IMR-90 (cell line): Measurements from ENCODE around the gene ORM1. TPM values are rescaled to one million over a fixed set of nuclear protein-coding genes. Genes with fewer than 3 reads are reported as not detected.

Experiments
- ATAC-seq: fragments of 200-7000 bp; cut with Tn5 transposase; 2 replicates; pipeline ENCODE4 v1.9.1; 2020; ENCODE audit warnings: low read depth, mild to moderate bottlenecking, moderate library complexity
- BruUV-seq: library from RNA; stranded (reverse); fragments of 400-500 nt; replicated peaks from 2 replicates; lab custom pipeline; 2021; lab: Mats Ljungman, UMichigan
- CTCF ChIA-PET: fragments of 300-600 bp; formaldehyde crosslinking; extraction: SDS; loops from one replicate; lab custom pipeline; 2021; ENCODE audit warnings: antibody characterized with exemption; lab: Yijun Ruan, JAX
- POLR2A ChIA-PET: fragments of 300-600 bp; sonication (Branson Sonifier 250); formaldehyde crosslinking; loops from one replicate; lab custom pipeline; 2022; ENCODE audit warnings: antibody characterized with exemption; ENCODE audit not compliant: unreplicated experiment; lab: Charles Lee
- DNase-seq: peaks from one replicate; pipeline ENCODE4 v3.0.0; 2013
- H2AFZ ChIP-seq: replicated peaks from 2 replicates; pipeline ENCODE3; 2013; ENCODE audit warnings: low read length, mild to moderate bottlenecking; ENCODE audit not compliant: poor library complexity
- H2AK5ac ChIP-seq: 2 replicates; pipeline ENCODE4 v1.6.1; 2013; ENCODE audit warnings: low read depth, low read length, inconsistent platforms
- H2AK9ac ChIP-seq: replicated peaks from 2 replicates; pipeline ENCODE3; 2013; ENCODE audit warnings: mild to moderate bottlenecking, low read depth, low read length, moderate library complexity; ENCODE audit not compliant: poor library complexity
- H2BK120ac ChIP-seq: 2 replicates; pipeline ENCODE4 v1.6.1; 2013; ENCODE audit warnings: low read depth, low read length, inconsistent platforms
- H2BK15ac ChIP-seq: 3 replicates; pipeline ENCODE4 v1.6.1; 2013; ENCODE audit warnings: low read depth, low read length, inconsistent platforms
- H2BK20ac ChIP-seq: 2 replicates; pipeline ENCODE4 v1.6.1; 2013; ENCODE audit warnings: low read depth, mild to moderate bottlenecking, inconsistent platforms, low read length, moderate library complexity
- H2BK5ac ChIP-seq: 2 replicates; pipeline ENCODE4 v1.6.1; 2013; ENCODE audit warnings: mild to moderate bottlenecking, low read depth, low read length, inconsistent platforms; ENCODE audit not compliant: poor library complexity, severe bottlenecking
- H3K14ac ChIP-seq: replicated peaks from 2 replicates; pipeline ENCODE4 v1.6.1; 2013; ENCODE audit warnings: low read depth, low read length, inconsistent platforms
- H3K18ac ChIP-seq: 2 replicates; pipeline ENCODE4 v1.6.1; 2013; ENCODE audit warnings: low read depth, low read length, control low read depth
- H3K23ac ChIP-seq: 2 replicates; pipeline ENCODE4 v1.6.1; 2013; ENCODE audit warnings: low read depth, low read length, inconsistent platforms
- H3K27ac ChIP-seq: 2 replicates; pipeline ENCODE4 v1.5.1; 2013; ENCODE audit warnings: mild to moderate bottlenecking, control low read depth, low read length; ENCODE audit not compliant: insufficient read depth
- H3K27me3 ChIP-seq: 2 replicates; pipeline ENCODE4 v1.6.1; 2013; ENCODE audit warnings: low read length; ENCODE audit not compliant: control insufficient read depth, insufficient read depth
- H3K36me3 ChIP-seq: 2 replicates; pipeline ENCODE4 v1.6.1; 2013; ENCODE audit warnings: low read length, mixed read lengths; ENCODE audit not compliant: control insufficient read depth, insufficient read depth
- H3K4ac ChIP-seq: 2 replicates; pipeline ENCODE4 v1.6.1; 2013; ENCODE audit warnings: low read depth, low read length, inconsistent platforms
- H3K4me1 ChIP-seq: 2 replicates; pipeline ENCODE4 v1.6.1; 2013; ENCODE audit warnings: low read length, mixed read lengths; ENCODE audit not compliant: control insufficient read depth, insufficient read depth
- H3K4me2 ChIP-seq: 2 replicates; pipeline ENCODE4 v1.6.1; 2013; ENCODE audit warnings: low read depth, mild to moderate bottlenecking, control low read depth, low read length, moderate library complexity
- H3K4me3 ChIP-seq: 2 replicates; pipeline ENCODE4 v1.5.1; 2013; ENCODE audit warnings: low read depth, mild to moderate bottlenecking, control low read depth, low read length, moderate library complexity; ENCODE audit not compliant: insufficient read depth
- H3K56ac ChIP-seq: 2 replicates; pipeline ENCODE4 v1.6.1; 2013; ENCODE audit warnings: low read length, inconsistent platforms; ENCODE audit not compliant: insufficient read depth; ENCODE audit errors: extremely low read depth
- H3K79me1 ChIP-seq, 2 experiments: 2 replicates each; pipeline ENCODE4 v1.6.1; 2013; ENCODE audit warnings: low read length in 2 of 2, inconsistent platforms in 1 of 2, low read depth in 1 of 2
- H3K9ac ChIP-seq: 2 replicates; pipeline ENCODE4 v1.6.1; 2013; ENCODE audit warnings: low read depth, low read length, control low read depth
- H3K9me1 ChIP-seq: 2 replicates; pipeline ENCODE4 v1.6.1; 2013; ENCODE audit warnings: low read length, inconsistent platforms; ENCODE audit not compliant: insufficient read depth
- H3K9me3 ChIP-seq: 2 replicates; pipeline ENCODE4 v1.6.1; 2013; ENCODE audit warnings: low read length; ENCODE audit not compliant: control insufficient read depth, insufficient read depth
- H4K20me1 ChIP-seq: 2 replicates; pipeline ENCODE4 v1.6.1; 2013; ENCODE audit warnings: low read length, inconsistent platforms; ENCODE audit not compliant: insufficient read depth
- H4K5ac ChIP-seq: 2 replicates; pipeline ENCODE4 v1.6.1; 2013; ENCODE audit warnings: mild to moderate bottlenecking, low read depth, low read length, control low read depth
- H4K8ac ChIP-seq, 2 experiments: 2 replicates each; pipeline ENCODE4 v1.6.1; 2013; ENCODE audit warnings: low read depth in 2 of 2, low read length in 2 of 2, control low read depth in 1 of 2, inconsistent platforms in 1 of 2
- H4K91ac ChIP-seq: 2 replicates; pipeline ENCODE4 v1.6.1; 2013; ENCODE audit warnings: low read depth, low read length, inconsistent platforms; ENCODE audit not compliant: insufficient read depth
- BHLHE40 ChIP-seq: fragments of 150-350 bp; IDR thresholded peaks from 2 replicates; pipeline ENCODE4 v1.6.1; 2016; ENCODE audit warnings: mild to moderate bottlenecking, low read depth, low read length
- CEBPB ChIP-seq: IDR thresholded peaks from 2 replicates; pipeline ENCODE4 v1.6.1; 2012; ENCODE audit warnings: low read depth, low read length, improper control_type of control experiment
- CTCF ChIP-seq: conservative IDR thresholded peaks from 2 replicates; pipeline ENCODE4 v1.5.1; 2012; ENCODE audit warnings: mild to moderate bottlenecking, low read depth, low read length, improper control_type of control experiment
- FOS ChIP-seq: fragments of 150-350 bp; IDR thresholded peaks from 2 replicates; pipeline ENCODE4 v1.6.1; 2016; ENCODE audit warnings: low read depth, low read length
- MAFK ChIP-seq: IDR thresholded peaks from 2 replicates; pipeline ENCODE4 v1.6.1; 2012; ENCODE audit warnings: low read depth, low read length, improper control_type of control experiment
- MAZ ChIP-seq: IDR thresholded peaks from 2 replicates; pipeline ENCODE4 v1.6.1; 2012; ENCODE audit warnings: low read depth, mild to moderate bottlenecking, low read length, improper control_type of control experiment, moderate library complexity, borderline replicate concordance
- NFE2L2 ChIP-seq: fragments of 150-350 bp; IDR thresholded peaks from 2 replicates; pipeline ENCODE4 v1.6.1; 2016; ENCODE audit warnings: low read depth, mild to moderate bottlenecking, low read length
- RCOR1 ChIP-seq: IDR thresholded peaks from 2 replicates; pipeline ENCODE4 v1.6.1; 2012; ENCODE audit warnings: mild to moderate bottlenecking, low read length, improper control_type of control experiment; ENCODE audit not compliant: insufficient replicate concordance
- RFX5 ChIP-seq: IDR thresholded peaks from 2 replicates; pipeline ENCODE4 v1.8.0; 2012; ENCODE audit warnings: low read depth, mild to moderate bottlenecking, low read length, moderate library complexity
- SMC3 ChIP-seq: fragments of 150-350 bp; IDR thresholded peaks from 2 replicates; pipeline ENCODE4 v1.6.1; 2016; ENCODE audit warnings: low read depth, mild to moderate bottlenecking, antibody characterized with exemption, low read length, moderate library complexity
- WGBS, 2 experiments: methylation state at CpG; one replicate each; pipeline versions ENCODE4 v1.1.5 to v1.1.7; 2013; ENCODE audit warnings: missing lambda C conversion rate in 2 of 2; ENCODE audit not compliant: insufficient read length in 1 of 2; ENCODE audit errors: extremely low coverage in 2 of 2; 5-methylcytosine and 5-hydroxymethylcytosine counted together
- dilution Hi-C: fragments of 300-500 bp; cut with HindIII; formaldehyde crosslinking; loops from one replicate; pipeline ENCODE4 v1.14.3; 2018; ENCODE audit warnings: low sequenced_read_pairs; ENCODE audit not compliant: unreplicated experiment
- in situ Hi-C: fragments of 300-500 bp; cut with MboI; formaldehyde crosslinking; loops from 3 replicates; pipeline ENCODE4 v1.14.3; 2019; ENCODE audit warnings: low sequenced_read_pairs, inconsistent platforms, mixed read lengths
- intact Hi-C: fragments of 100-400 bp; cut with micrococcal nuclease; formaldehyde crosslinking; loops from 2 replicates; pipeline ENCODE4 v1.10.0; 2022
- polyA plus RNA-seq, 3 experiments: library from polyadenylated mRNA; depleted of rRNA; stranded (reverse); fragments of >200 nt; gene quantifications; 2 replicates each; pipeline ENCODE4 v1.2.3, GENCODE V29; 2012; ENCODE audit warnings: low replicate concordance in 1 of 3
- total RNA-seq: library from RNA; depleted of rRNA; stranded (reverse); fragments of >200 nt; gene quantifications from 2 replicates; pipeline ENCODE4 v1.2.3, GENCODE V29; 2012
- TF ChIP-seq, protein P1 (sequence below): fragments of 150-350 bp; IDR thresholded peaks from 2 replicates; pipeline ENCODE4 v1.6.1; 2017; ENCODE audit warnings: mild to moderate bottlenecking, antibody characterized with exemption, low read length, low read depth
- TF ChIP-seq, protein P2 (sequence below): fragments of 150-350 bp; IDR thresholded peaks from 2 replicates; pipeline ENCODE4 v1.6.1; 2016; ENCODE audit warnings: low read depth, mild to moderate bottlenecking, low read length, moderate library complexity, borderline replicate concordance

Gene ORM1
- total and polyA plus RNA-seq, 2 of the 4 experiments (the other 2 are of a cell fraction), result 0.18 TPM; not detected in 1

DNA sequence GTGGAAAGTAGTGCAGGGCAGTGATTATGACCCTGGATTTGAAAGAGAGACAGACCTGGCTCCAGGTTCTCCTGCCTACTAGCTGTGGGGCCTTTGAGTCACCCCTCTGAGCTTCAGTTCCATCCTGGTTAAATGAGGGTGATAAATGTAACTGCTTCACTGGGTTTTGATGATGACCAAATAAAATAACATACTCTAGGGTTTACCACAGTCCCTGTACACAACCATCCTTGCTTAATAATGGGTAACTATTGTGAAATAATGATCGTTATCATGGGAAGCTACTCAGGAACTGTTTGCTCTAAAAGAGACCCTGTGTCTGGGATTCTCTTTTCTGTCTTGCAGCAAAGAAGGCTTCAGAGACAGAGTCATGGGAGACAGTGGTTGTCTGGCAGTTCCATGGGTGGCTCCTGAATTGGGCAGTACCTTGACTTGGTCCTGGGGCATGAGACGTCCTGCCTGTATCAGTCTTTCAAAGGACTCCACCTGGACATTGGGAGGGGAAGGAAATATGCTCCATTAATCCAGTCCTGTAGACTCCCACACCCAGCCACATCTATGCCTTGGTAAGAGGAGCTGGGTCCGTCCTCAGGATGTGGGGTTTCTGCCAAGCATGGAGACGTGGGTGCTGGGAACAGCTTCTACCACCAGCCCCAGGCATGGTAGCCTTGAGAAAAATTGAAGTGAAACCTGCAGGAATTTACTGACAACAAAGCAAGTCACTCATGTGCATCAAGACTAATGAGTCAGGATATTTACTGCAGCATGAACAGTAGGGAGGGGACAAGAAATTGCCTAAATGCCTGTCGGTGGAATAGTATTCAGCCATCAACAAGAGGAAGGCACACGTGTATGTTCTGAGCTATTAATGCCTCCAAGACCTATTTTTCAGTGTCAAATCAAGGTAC, 41.5 kb downstream of the ORM1 start:
- peak overlapping the region; percentile 77 for H3K4ac ChIP-seq
- CTCF ChIA-PET, result interaction anchor here (0.8 kb wide), 1 partner anchor 257 kb away, joined by 3 read pairs; no protein-coding TSS in a partner anchor
- H3K36me3 ChIP-seq, result peaks cover 58% of the 10 kb centered on the region
- no peak overlapping the region for H2AFZ ChIP-seq
- peak overlapping the region; percentile 5; the same call in 1 of the 2 replicates for H2BK120ac ChIP-seq
- peak overlapping the region; percentile 5 for H2AK5ac ChIP-seq
- no peaks in the 10 kb centered on the region for H3K27me3 ChIP-seq
- H3K4me2 ChIP-seq, result peak overlapping the region; percentile 20; the same call in 1 of the 2 replicates
- 100% methylated on average over 1 of the region's 6 CpGs; no CpG with 5 or more reads in 1 of the 2 experiments for WGBS, 2 experiments
- peak overlapping the region; percentile 22; the same call in 1 of the 2 replicates for H4K5ac ChIP-seq
- in situ Hi-C loops, result no loop called here
- H3K9me3 ChIP-seq, result no peaks in the 10 kb centered on the region
- peak overlapping the region; percentile 64; the same call in 1 of the 2 replicates for H2BK20ac ChIP-seq
- H4K8ac ChIP-seq, result peak overlapping the region in 1 of 2 experiments; percentile 29; a peak in 1 of 4 replicates
- no peaks in the 10 kb centered on the region; the same call in 1 of the 2 replicates for H4K20me1 ChIP-seq
- intact Hi-C loops, result no loop called here
- no TSS peak for BruUV-seq
- DNase-seq (peak; percentile 85), ATAC-seq (peak; percentile 48)
- no peak overlapping the region for H3K9ac ChIP-seq
- H3K9me1 ChIP-seq, result peaks cover 18% of the 10 kb centered on the region
- peak overlapping the region; percentile 26 for H4K91ac ChIP-seq
- peaks cover 16% of the 10 kb centered on the region for H3K4me1 ChIP-seq
- H3K14ac ChIP-seq, result 0 out of 2 replicates have a peak overlapping the region, but pooled peaks have one; percentile 5
- peak overlapping the region; percentile 69 for H3K18ac ChIP-seq
- dilution Hi-C loops, result no loop called here
- no peak overlapping the region for H2AK9ac ChIP-seq
- POLR2A ChIA-PET, result no interaction called here
- peaks cover 2 to 7% of the 10 kb centered on the region in 2 experiments for H3K79me1 ChIP-seq
- no peak overlapping the region for H2BK5ac ChIP-seq
- H3K4me3 ChIP-seq, result no peak overlapping the region
- no peak overlapping the region for H3K23ac ChIP-seq
- peak overlapping the region; percentile 8; the same call in 1 of the 2 replicates for H3K27ac ChIP-seq
- H2BK15ac ChIP-seq, result no peak overlapping the region; the same call in 2 of the 3 replicates
- H3K56ac ChIP-seq, result no peak overlapping the region
- TF ChIP-seq, protein P1, sequence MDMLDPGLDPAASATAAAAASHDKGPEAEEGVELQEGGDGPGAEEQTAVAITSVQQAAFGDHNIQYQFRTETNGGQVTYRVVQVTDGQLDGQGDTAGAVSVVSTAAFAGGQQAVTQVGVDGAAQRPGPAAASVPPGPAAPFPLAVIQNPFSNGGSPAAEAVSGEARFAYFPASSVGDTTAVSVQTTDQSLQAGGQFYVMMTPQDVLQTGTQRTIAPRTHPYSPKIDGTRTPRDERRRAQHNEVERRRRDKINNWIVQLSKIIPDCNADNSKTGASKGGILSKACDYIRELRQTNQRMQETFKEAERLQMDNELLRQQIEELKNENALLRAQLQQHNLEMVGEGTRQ, result no peak
- TF ChIP-seq CEBPB (peak; percentile 100), RFX5 (no peak), FOS (peak; percentile 39; the same call in 1 of the 2 replicates), NFE2L2 (no peak), RCOR1 (no peak), SMC3 (no peak; the same call in 1 of the 2 replicates), BHLHE40 (0 out of 2 replicates have a peak, but pooled peaks have one; percentile 18), MAZ (no peak), MAFK (no peak), CTCF (no peak)
- TF ChIP-seq, protein P2, sequence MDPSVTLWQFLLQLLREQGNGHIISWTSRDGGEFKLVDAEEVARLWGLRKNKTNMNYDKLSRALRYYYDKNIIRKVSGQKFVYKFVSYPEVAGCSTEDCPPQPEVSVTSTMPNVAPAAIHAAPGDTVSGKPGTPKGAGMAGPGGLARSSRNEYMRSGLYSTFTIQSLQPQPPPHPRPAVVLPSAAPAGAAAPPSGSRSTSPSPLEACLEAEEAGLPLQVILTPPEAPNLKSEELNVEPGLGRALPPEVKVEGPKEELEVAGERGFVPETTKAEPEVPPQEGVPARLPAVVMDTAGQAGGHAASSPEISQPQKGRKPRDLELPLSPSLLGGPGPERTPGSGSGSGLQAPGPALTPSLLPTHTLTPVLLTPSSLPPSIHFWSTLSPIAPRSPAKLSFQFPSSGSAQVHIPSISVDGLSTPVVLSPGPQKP, result no peak
